ENCODE data around the gene EMSY.

Gene EMSY

DNA sequence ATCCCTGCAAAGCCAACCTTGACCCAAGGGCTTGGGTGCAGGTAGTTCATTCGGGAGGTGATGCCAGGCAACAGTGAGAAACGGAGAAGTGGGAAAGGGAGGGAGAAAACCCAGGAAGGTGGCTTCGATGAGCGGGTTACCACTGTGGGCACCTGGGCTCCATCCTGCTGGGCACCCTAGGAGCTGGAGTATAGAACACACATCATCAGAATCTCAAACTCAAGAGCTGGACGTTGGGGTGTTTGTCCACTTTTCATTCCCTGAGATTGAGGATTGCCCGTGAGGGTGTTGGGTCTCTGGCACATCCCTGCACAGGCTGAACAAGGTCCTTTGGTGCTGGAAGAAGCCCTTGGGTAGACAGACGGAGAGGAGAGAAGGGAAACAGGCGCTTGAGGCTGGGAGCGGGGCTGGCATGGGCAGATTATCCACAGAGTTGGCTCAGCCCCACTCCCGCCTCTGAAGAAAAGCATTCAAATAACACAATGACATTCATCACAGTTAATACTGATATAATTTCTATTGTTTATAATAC, 155.4 kb downstream of the EMSY start:
- no peak for DNase-seq

DNA sequence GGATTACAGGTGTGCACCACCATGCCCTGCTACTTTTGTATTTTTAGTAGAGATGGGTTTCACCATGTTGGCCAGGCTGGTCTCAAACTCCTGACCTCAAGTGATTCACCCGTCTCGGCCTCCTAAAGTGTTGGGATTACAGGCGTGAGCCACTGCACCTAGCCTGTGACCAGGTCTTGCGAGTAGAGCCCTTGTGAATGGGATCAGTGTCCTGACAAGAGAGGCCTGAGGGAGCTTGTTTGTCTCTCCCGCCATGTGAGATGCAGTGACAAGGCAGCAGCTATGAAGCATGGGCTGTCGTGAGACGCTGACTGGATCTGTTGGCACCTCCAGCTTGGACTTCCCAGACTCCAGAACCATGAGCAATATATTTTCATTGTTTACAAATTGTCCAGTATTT, 156.5 kb downstream of the EMSY start:
- DNase-seq = no peak

DNA sequence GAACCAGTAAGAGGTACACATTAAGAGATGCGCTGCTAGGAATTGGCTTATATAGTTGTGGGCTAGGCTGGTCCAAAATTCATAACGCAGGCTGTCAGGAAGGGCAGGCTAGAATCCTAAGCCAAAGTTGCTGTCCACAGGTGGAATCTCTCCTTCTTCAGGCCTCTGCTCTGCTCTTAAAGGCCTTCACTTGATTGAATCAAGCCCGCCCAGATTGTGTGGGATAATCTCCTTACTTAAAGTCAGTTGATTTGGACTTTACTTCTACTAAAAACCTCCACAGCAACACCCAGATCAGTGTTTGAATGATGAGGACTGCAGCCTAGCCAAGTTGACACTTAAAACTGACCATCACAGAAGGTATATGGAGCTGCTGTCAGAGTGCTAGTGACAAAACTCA, 156.9 kb downstream of the EMSY start:
- DNase-seq = no peak

GRCh38 chr11:76602431-76602861, 157.6 kb downstream of the EMSY start:
- DNase-seq = no peak

Data from activated naive CD4-positive, alpha-beta T cell treated with Interleukin-2 at 50 U/mL for 16 hours (primary cell).